ENCODE data around the gene CSN2. TPM values are rescaled to one million over a fixed set of nuclear protein-coding genes. Genes with fewer than 3 reads are reported as not detected.

The CSN2 gene
- total and polyA plus RNA-seq, 4 donors: not detected

DNA sequence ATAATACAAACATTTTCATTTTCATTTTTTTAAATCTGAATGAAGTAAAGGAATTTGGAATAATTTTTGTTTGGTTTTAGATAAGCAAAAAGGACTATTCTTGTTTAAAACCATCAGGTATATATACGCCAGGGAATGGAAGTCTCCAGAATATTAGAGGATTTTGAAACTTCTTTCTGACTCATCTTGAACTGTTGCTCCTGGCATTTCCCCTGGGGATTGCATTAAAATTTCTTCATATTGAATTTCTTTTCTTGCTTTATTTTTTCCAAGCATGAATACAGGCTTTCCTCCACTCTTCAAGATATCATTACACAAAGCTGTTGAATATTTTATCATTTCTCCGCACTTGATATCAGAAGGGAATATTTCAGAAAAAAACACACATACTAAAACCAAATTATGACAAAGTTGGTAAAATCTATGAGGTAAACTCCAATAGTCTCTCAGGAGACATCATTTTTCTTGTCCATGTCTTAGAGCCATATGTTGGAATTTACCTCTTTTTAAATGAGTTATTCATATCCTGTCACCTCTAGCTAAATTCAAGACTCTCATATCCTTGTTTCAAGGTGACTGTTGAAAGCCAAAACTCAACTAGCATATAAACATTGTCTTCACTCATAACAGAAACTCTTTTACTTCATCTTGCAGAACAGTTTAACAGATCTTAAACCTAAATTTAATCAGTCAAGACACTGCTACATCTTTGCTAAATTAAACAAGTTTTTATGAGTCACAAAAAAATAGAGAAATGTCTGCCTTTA is 55.3 kb downstream of the CSN2 start:
- Histone ChIP-seq H3K9me3 (ENCODE audit: control insufficient read depth in 4 of 4, insufficient read depth in 3 of 4, low read length in 3 of 4) (no peaks in the 10 kb centered on the region), H3K4me3 (no peak overlapping the region), H3K4me1 (ENCODE audit: control insufficient read depth in 5 of 5, insufficient read depth in 5 of 5, low read length in 5 of 5) (peaks cover 0 to 6% (median 0%) of the 10 kb centered on the region in 5 donors), H3K27ac (ENCODE audit: low read depth in 1 of 2, low read length in 1 of 2) (no peak overlapping the region), H3K27me3 (ENCODE audit: control insufficient read depth in 3 of 3, insufficient read depth in 3 of 3, low read length in 2 of 3) (no peaks in the 10 kb centered on the region), H3K9ac (ENCODE audit: insufficient read depth in 1 of 2, low read length in 2 of 2) (no peak overlapping the region), H3K36me3 (ENCODE audit: control insufficient read depth in 4 of 4, insufficient read depth in 4 of 4, low read length in 4 of 4) (no peaks in the 10 kb centered on the region)
- DNase-seq (no peak), ATAC-seq (ENCODE audit: insufficient read depth, low FRiP score) (no peak)
- TF ChIP-seq, protein P1, sequence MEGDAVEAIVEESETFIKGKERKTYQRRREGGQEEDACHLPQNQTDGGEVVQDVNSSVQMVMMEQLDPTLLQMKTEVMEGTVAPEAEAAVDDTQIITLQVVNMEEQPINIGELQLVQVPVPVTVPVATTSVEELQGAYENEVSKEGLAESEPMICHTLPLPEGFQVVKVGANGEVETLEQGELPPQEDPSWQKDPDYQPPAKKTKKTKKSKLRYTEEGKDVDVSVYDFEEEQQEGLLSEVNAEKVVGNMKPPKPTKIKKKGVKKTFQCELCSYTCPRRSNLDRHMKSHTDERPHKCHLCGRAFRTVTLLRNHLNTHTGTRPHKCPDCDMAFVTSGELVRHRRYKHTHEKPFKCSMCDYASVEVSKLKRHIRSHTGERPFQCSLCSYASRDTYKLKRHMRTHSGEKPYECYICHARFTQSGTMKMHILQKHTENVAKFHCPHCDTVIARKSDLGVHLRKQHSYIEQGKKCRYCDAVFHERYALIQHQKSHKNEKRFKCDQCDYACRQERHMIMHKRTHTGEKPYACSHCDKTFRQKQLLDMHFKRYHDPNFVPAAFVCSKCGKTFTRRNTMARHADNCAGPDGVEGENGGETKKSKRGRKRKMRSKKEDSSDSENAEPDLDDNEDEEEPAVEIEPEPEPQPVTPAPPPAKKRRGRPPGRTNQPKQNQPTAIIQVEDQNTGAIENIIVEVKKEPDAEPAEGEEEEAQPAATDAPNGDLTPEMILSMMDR (IDR thresholded peaks at IDR 0.05; ENCODE audit: control extremely low read depth, extremely low read depth): no peak
- 85 to 86% methylated on average over 2 of the region's 2 CpGs for WGBS, 2 donors

- no peak for ATAC-seq (ENCODE audit: insufficient read depth, low FRiP score)
- TF ChIP-seq, protein P1 (IDR thresholded peaks at IDR 0.05; ENCODE audit: control extremely low read depth, extremely low read depth): no peak
- H3K4me3 ChIP-seq: no peak overlapping the region
- WGBS, 2 donors: 96% methylated on average over 4 of the region's 4 CpGs
- no peak overlapping the region for H3K27ac ChIP-seq (ENCODE audit: low read depth in 1 of 2, low read length in 1 of 2)
- peaks cover 0 to 6% (median 0%) of the 10 kb centered on the region in 5 donors for H3K4me1 ChIP-seq (ENCODE audit: control insufficient read depth in 5 of 5, insufficient read depth in 5 of 5, low read length in 5 of 5)
- no peaks in the 10 kb centered on the region for H3K9me3 ChIP-seq (ENCODE audit: control insufficient read depth in 4 of 4, insufficient read depth in 3 of 4, low read length in 3 of 4)
- H3K27me3 ChIP-seq (ENCODE audit: control insufficient read depth in 3 of 3, insufficient read depth in 3 of 3, low read length in 2 of 3): no peaks in the 10 kb centered on the region
- H3K9ac ChIP-seq (ENCODE audit: insufficient read depth in 1 of 2, low read length in 2 of 2): no peak overlapping the region
- H3K36me3 ChIP-seq (ENCODE audit: control insufficient read depth in 4 of 4, insufficient read depth in 4 of 4, low read length in 4 of 4): no peaks in the 10 kb centered on the region
- DNase-seq: no peak
Measured at GRCh38 chr4:69909195-69909594, 56.3 kb downstream of the CSN2 start.

GRCh38 chr4:69907151-69907550 is 58.4 kb downstream of the CSN2 start:
- H3K4me3 ChIP-seq: no peak overlapping the region
- TF ChIP-seq, protein P1 (IDR thresholded peaks at IDR 0.05; ENCODE audit: control extremely low read depth, extremely low read depth): no peak
- no peak overlapping the region for H3K27ac ChIP-seq (ENCODE audit: low read depth in 1 of 2, low read length in 1 of 2)
- ATAC-seq (ENCODE audit: insufficient read depth, low FRiP score): no peak
- H3K9me3 ChIP-seq (ENCODE audit: control insufficient read depth in 4 of 4, insufficient read depth in 3 of 4, low read length in 3 of 4): peaks cover 0 to 2% (median 0%) of the 10 kb centered on the region in 4 donors
- no peaks in the 10 kb centered on the region for H3K27me3 ChIP-seq (ENCODE audit: control insufficient read depth in 3 of 3, insufficient read depth in 3 of 3, low read length in 2 of 3)
- no peak for DNase-seq
- no peaks in the 10 kb centered on the region for H3K36me3 ChIP-seq (ENCODE audit: control insufficient read depth in 4 of 4, insufficient read depth in 4 of 4, low read length in 4 of 4)
- WGBS, 2 donors: 57 to 64% methylated on average over 1 of the region's 1 CpG
- H3K4me1 ChIP-seq (ENCODE audit: control insufficient read depth in 5 of 5, insufficient read depth in 5 of 5, low read length in 5 of 5): peaks cover 0 to 1% (median 0%) of the 10 kb centered on the region in 5 donors
- no peak overlapping the region for H3K9ac ChIP-seq (ENCODE audit: insufficient read depth in 1 of 2, low read length in 2 of 2)

Other genes with a start within 250 kb of the CSN2 start
- gene SULT1B1, start 205.1 kb downstream of the CSN2 start, total RNA-seq: 10 to 100 TPM in 1 of 2 donors, 1 to 10 TPM in 1; 4.7 to 11.0 TPM
- gene SULT1B1, start 205.1 kb downstream of the CSN2 start, polyA plus RNA-seq: 1 to 10 TPM; 1.0 to 7.3 TPM
- gene SULT1E1, start 105.6 kb downstream of the CSN2 start, total RNA-seq: 100 to 1,000 TPM in 1 of 2 donors, 1 to 10 TPM in 1; 3.2 to 146 TPM
- 1 to 10 TPM in 1 of 2 donors, under 1 TPM in 1; 0.39 to 4.1 TPM for gene SULT1E1, start 105.6 kb downstream of the CSN2 start, polyA plus RNA-seq
- not detected for gene CSN1S1, start 34.7 kb downstream of the CSN2 start, total RNA-seq
- gene CSN1S1, start 34.7 kb downstream of the CSN2 start, polyA plus RNA-seq: under 1 TPM in 1 of 2 donors, not detected in 1; 0.09 TPM
- gene STATH, start 30.2 kb upstream of the CSN2 start, total RNA-seq: not detected
- not detected for gene STATH, start 30.2 kb upstream of the CSN2 start, polyA plus RNA-seq
- gene HTN3, start 62.7 kb upstream of the CSN2 start, total RNA-seq: not detected
- not detected for gene HTN3, start 62.7 kb upstream of the CSN2 start, polyA plus RNA-seq
- not detected for gene HTN1, start 84.7 kb upstream of the CSN2 start, total RNA-seq
- gene HTN1, start 84.7 kb upstream of the CSN2 start, polyA plus RNA-seq: not detected
- not detected for gene PRR27, start 188.5 kb upstream of the CSN2 start, total RNA-seq
- not detected for gene PRR27, start 188.5 kb upstream of the CSN2 start, polyA plus RNA-seq
- gene ODAM, start 230.0 kb upstream of the CSN2 start, total RNA-seq: 1 to 10 TPM; 2.4 to 8.8 TPM
- 1 to 10 TPM; 1.6 to 3.2 TPM for gene ODAM, start 230.0 kb upstream of the CSN2 start, polyA plus RNA-seq

Data from lung (tissue), 12 donors.